GM18520 (cell line): ENCODE measurements around the gene FPGS.

Experiments used
- ATAC-seq: cut with Tn5 transposase; IDR thresholded peaks from one replicate; pipeline ENCODE4 v1.9.1; 2021; ENCODE audit not compliant: unreplicated experiment

The FPGS gene

GRCh38 chr9:127810378-127811187 is 7.9 kb downstream of the FPGS start:
- no peak for ATAC-seq

DNA sequence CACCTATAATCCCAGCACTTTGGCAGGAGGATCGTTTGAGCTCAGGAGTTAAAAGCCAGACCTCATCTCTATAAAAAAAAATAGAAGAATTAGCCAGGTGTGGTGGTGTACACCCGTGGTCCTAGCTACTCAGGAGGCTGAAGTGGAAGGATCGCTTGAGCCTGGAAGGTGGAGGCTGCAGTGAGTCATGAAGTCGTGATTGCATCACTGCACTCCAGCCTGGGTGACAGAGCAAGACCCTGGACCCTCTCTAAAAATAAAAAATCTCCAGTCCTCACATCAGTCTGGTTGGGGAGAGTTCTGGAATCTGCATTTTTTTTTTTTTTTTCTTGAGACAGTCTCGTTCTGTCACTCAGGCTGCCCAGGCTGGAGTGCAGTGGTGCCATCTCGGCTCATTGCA is 9.3 kb downstream of the FPGS start:
- ATAC-seq = no peak

GRCh38 chr9:127812936-127813675 is 10.4 kb downstream of the FPGS start:
- ATAC-seq = no peak

DNA sequence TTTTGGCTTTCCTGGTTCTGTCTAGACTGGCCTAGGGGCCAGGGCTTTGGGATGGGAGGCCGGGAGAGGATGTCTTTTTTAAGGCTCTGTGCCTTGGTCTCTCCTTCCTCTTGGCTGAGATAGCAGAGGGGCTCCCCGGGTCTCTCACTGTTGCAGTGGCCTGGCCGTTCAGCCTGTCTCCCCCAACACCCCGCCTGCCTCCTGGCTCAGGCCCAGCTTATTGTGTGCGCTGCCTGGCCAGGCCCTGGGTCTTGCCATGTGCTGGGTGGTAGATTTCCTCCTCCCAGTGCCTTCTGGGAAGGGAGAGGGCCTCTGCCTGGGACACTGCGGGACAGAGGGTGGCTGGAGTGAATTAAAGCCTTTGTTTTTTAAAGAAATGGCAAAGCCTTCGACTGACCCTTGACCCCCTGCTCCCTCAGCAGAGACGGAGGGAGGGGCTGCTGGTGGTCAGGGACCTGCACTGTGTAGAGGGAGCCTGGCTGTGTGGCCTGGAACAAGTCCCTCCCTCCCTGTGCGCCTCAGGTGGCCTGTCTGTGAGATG is 11.1 kb downstream of the FPGS start:
- no peak for ATAC-seq

GRCh38 chr9:127814619-127815511 is 12.2 kb downstream of the FPGS start:
- ATAC-seq = no peak

DNA sequence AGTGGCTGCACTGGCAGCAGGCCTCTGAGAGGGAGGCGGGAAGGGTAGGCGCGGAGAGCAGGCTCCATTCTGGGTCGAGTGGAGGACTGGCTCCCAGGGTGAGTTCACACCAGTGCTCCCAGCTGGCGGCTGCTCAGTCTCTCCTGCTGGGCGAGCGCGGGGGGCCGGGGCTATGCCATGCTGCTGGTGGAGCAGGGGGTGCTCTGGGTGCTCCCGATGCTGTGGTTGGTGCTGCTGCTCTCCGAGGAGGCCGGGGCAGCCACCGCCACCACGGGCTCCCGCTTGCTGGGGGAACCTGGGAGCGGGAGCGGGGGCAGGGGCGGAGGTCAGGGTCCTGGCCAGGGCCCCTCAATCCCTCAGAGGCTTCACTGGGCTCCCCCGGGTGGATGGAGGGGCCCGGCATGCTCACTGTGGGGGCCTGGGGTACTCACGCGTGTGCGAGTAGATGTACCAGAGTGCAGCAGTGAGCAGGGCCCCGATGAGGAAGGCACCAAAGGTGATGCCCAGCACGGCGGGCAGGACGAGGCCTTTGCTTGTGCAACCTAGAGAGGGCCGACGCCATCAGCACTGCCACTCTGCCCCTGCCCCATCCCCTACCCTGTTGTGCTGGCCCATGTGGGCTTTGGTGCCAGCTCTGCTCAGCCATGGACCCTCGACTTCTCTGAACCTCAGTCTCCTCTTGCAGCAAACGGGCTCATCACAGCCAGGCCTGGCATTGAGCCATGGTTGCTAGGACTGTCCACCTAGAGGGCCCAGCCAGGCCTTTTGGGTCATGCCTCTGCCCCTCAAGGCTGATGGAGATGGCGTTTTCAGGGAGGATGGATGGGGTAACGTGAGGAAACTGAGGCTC is 13.1 kb downstream of the FPGS start:
- no peak for ATAC-seq

GRCh38 chr9:127816362-127816725 is 13.7 kb downstream of the FPGS start:
- ATAC-seq = no peak

GRCh38 chr9:127816728-127817127 is 14.0 kb downstream of the FPGS start:
- no peak for ATAC-seq

DNA sequence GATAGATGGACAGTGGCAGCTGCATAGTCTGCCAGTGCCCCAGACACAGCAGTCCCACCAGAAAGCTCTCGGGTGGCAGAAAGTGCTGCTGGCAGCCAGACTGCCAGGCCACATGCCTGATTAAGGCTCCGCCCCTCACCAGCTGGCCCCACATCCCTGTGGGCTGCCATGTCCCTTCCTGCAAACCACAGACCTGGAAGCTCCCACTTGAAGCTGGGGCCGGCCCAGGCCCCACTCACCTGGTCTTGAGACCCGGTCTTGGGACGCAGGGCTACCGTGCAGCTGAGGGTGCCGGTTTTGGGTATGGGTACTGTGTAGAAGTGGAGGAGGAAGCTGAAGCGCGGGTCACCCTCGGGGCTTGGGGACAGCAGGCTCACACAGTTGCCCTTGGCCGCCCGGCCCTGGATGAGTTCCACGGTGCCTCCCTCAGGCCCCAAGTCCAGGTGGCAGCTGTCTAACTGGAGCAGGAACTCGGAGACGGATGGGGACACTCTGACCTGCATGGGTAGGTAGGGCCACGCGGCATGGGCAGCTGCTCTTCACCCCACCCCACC is 15.3 kb downstream of the FPGS start:
- ATAC-seq = no peak

DNA sequence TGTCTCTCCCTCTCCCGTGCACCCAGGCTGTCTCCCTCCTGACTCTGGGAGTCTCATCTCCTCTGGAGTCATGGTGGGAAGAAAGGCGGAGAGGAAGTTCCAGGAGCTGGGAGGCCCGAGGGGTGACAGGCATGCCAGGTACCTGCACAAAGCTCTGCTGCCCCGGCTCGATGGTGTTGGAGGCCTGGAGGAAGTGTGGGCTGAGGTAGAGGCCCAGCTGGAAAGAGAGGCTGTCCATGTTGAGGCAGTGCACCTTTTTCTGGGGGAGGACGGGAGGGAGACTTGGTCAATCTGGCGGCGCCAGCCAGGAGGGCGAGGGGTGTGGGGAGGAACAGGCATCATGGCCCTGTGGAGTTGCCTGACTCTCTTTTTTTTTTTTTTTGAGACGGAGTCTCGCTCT is 15.9 kb downstream of the FPGS start:
- ATAC-seq = no peak

GRCh38 chr9:127822108-127822507 is 19.4 kb downstream of the FPGS start:
- ATAC-seq = no peak

DNA sequence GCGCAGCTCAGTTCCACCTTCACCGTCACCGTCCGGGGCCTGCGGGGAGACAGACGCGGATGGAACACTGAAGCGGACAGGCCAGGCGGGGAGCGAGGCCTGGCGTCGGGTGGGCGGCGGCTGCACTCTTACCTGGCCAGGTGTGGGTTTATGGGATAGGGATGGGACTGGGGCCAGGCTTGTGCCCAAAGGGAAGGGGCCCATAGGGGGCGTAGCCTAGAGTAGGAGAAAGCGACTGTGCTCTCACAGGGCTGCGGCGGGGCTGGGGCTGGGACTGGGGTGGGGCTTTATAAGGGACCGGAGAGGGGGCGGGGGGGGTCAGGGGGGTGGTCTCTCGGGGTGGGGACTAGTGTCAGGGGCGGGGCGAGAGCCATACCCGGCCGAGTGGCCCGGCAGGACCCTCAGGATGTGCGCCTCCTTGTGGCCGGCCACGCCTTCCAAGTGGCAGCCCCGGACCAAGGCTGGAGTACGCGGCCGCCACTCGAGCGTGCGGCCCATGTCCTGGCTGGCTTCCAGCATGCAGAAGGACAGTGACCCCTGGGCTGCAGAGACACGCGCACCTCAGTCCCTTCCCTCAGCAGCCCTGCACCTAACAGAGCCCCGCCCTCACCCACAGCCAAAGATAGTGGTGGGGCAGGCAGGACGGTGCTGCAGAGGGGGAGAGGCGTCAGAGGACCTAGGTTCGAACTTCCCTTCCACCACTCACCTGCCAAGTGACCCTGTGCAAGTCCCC is 22.8 kb downstream of the FPGS start:
- ATAC-seq = no peak

DNA sequence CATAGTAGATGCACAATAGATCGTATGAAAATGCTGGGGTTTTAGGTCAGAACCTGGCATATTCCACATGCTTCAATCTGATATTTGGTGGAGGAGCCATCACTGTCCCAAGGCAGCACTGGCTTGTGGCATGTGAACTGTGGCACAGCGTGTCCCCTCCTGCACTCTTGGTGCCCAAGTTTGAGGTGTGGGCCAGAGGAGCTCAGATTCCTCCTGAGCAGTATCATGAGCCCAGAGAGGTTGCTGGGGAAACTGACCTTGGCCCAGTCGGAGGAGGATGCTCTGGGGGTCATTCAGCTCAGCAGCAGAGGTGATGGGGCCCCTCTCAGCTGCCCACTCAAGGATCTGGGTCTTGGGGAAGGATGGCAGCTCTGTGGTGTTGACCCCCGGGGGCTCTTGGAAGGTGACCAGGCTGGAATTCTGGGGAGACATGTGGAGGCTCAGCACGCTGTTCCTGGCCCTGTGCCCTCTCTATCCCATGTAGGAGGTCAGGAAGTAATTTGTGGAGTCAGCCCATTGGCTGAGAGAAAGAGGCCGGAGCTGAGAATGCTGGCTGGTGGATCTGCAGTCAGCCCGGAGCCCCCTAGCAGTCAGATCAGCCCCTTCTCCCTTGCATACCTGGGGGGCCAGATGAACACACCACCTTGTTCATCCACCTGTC is 23.7 kb downstream of the FPGS start:
- ATAC-seq = no peak

GRCh38 chr9:127828262-127829031 is 25.8 kb downstream of the FPGS start:
- ATAC-seq = no peak

DNA sequence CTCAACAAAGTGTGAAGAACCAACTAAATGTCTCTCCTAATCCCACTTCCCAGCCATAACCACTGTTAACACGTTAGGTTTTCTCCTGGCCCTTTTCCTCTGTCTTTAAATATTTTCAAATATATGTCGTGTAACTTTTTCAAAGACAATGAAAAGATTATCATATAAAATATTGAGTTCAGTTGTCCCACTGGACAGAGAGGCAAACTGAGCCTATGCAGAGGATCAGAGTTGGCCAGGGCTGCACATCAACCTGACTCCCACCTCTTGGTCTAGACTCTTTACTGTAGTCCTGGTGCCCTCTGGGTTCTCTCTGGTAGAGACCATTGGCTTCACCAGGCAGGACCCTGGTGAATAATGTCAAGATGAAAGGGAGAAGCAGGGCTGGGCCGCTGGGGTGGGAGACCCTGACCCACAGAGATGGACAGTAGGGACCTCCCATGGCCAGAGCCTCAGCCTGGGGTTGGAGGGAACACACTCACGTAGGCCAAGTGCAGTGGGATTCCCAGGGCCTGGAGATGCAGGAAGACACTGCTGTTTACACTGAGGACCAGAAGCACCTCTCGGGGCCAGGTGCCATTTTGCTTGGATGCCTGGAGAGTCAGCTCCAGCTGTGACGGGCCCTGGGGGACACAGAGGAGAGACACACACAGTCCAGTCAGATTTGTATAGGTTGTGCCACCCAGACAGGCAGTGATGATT is 26.7 kb downstream of the FPGS start:
- no peak for ATAC-seq

DNA sequence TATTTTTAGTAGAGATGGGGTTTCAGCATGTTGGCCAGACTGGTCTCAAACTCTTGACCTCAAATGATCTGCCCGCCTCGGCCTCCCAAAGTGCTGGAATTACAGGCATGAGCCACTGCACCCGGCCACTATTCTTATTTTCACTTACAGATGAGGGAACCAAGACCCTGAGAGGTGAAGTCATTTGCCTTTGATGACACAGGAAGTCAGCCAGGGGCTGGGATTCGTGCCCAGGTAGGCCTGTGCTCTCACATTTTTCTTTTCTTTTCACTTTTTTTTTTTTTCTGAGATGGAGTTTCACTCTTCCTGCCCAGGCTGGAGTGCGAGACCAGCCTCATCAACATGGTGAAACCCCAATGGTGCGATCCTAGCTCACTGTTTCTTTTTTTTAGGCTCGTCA is 29.6 kb downstream of the FPGS start:
- no peak for ATAC-seq

DNA sequence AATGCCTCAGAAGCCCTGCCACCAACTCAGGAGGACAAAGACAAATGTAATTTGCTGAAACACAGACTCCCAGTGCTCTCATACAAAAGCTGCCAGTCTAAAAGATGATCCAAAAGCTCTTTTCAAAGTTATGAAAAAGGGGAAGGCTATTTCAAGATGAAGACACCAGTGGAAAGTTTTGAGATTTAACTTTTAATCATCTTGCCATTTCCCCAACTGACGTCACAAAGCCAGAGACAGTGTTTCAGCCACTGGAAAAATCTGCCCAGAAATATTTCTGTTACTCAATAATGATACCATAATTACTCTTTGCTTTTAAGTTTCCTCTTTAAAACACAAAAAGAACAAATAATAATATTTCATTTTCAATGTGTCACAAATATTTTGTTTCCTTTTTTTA is 30.9 kb downstream of the FPGS start:
- no peak for ATAC-seq
